ENCODE results near the gene MAFG.
A peak's percentile ranks its signal among the peaks of the same experiment; 100 is the strongest.

MAFG gene

DNA sequence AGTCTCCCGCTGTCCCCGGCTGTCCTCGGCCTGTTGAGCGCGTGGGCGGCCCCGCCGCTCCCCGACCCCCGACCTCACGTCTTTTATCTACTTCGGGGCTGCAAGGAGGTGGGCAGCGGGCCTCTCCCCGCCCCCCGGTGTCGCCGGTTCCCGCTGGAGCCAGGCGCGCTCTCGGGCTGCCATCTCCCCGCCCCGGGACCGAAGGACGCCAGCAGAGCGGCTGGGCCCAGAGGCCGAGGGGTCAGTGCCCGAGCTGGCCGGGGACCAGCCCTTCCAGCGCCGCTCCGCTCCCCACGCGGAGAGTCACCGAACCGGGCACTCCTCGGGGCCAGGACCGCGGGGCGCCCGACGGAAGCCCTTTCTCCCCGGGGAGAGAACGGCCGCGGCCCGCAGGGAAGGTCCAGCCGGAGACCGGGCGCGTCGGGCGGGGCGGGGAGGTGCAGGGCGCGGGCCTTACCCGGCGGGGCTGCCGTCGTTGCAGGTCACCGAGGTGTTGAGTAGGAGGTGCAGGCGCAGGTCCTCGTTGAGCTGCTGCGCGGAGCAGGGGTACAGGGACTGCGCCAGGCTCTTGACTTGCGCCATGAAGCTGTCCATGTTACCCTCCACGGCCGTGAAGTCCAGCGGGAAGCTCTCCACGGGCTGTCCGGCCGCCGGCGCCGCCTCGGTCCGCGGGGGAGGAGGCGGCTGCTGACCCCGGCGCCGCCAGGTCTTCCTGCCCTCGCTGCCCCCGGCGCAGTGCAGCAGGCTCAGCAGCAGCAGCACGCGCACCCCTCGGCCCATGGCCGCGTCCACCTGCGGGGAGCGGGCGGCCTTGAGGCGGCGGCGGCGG is 32.8 kb upstream of the MAFG start:
- Histone ChIP-seq H3K27ac (ENCODE audit: extremely low read depth, low read depth, low read length) (peak overlapping the region; percentile 31; the same call in 1 of the 2 replicates), H3K4me3 (ENCODE audit: low read depth, low read length) (peak overlapping the region; percentile 19), H3K36me3 (ENCODE audit: control insufficient read depth in 2 of 2, insufficient read depth in 1 of 2, low read length in 2 of 2) (no peaks in the 10 kb centered on the region), H3K9me3 (ENCODE audit: control insufficient read depth, insufficient read depth, low read depth, low read length) (no peaks in the 10 kb centered on the region), H3K4me1 (ENCODE audit: control insufficient read depth, insufficient read depth, low read length) (peaks cover 4% of the 10 kb centered on the region; the same call in 1 of the 2 replicates)
- ChIA-PET POLR2A (interaction anchor here (0.6 to 2.3 kb wide), 11 partner anchors 17 to 146 kb away, joined by 3 to 16 read pairs (median 4); partner anchors contain the start of genes ASPSCR1, CENPX, DCXR and FASN), CTCF (interaction anchor here (0.6 to 3.0 kb wide), 35 partner anchors 8 to 478 kb away, joined by 3 to 105 read pairs (median 6); partner anchors contain the start of genes ASPSCR1, CENPX, DCXR and LRRC45)
- no peak for TF ChIP-seq ZNF10 (tag by site-specific recombination; IDR thresholded peaks at IDR 0.05)
- TF ChIP-seq ZBTB20 (tag by site-specific recombination; IDR thresholded peaks at IDR 0.05), result no peak
- no peak for TF ChIP-seq ZNF600 (tag by site-specific recombination; IDR thresholded peaks at IDR 0.05)
- no peak for TF ChIP-seq KLF16 (tag by site-specific recombination; IDR thresholded peaks at IDR 0.05)
- TF ChIP-seq GLIS1 (tag by site-specific recombination; IDR thresholded peaks at IDR 0.05), result peak; percentile 63; the same call in 1 of the 2 replicates
- no peak for TF ChIP-seq ZNF140 (tag by site-specific recombination; IDR thresholded peaks at IDR 0.05)
- no peak for TF ChIP-seq GLI2 (tag by site-specific recombination; IDR thresholded peaks at IDR 0.05; ENCODE audit: borderline replicate concordance, low read depth)
- no peak for TF ChIP-seq ZNF157 (tag by site-specific recombination; IDR thresholded peaks at IDR 0.05)
- TF ChIP-seq ZNF558 (tag by site-specific recombination; IDR thresholded peaks at IDR 0.05), result no peak
- no peak for TF ChIP-seq ZNF658 (tag by site-specific recombination; IDR thresholded peaks at IDR 0.05)
- no peak for TF ChIP-seq ZNF776 (tag by site-specific recombination; IDR thresholded peaks at IDR 0.05; ENCODE audit: borderline replicate concordance)
- TF ChIP-seq ZNF266 (tag by site-specific recombination; IDR thresholded peaks at IDR 0.05; ENCODE audit: low read depth), result no peak
- no peak for TF ChIP-seq ZNF555 (tag by site-specific recombination; conservative IDR thresholded peaks at IDR 0.05)
- no peak for TF ChIP-seq ZBTB49 (tag by site-specific recombination; IDR thresholded peaks at IDR 0.05; ENCODE audit: low read depth)
- TF ChIP-seq SCRT2 (tag by site-specific recombination; IDR thresholded peaks at IDR 0.05), result no peak
- no peak for TF ChIP-seq ZNF155 (tag by site-specific recombination; IDR thresholded peaks at IDR 0.05)
- no peak for TF ChIP-seq CTCF (tag by site-specific recombination; IDR thresholded peaks at IDR 0.05)
- no peak for TF ChIP-seq ZNF114 (tag by site-specific recombination; IDR thresholded peaks at IDR 0.05)
- 0 out of 2 replicates have a peak, but pooled peaks have one; percentile 22 for TF ChIP-seq ZBTB8A (tag by site-specific recombination; IDR thresholded peaks at IDR 0.05)
- no peak for TF ChIP-seq ZNF530 (tag by site-specific recombination; IDR thresholded peaks at IDR 0.05; ENCODE audit: low read depth)
- TF ChIP-seq ZNF48 (tag by site-specific recombination; IDR thresholded peaks at IDR 0.05), result no peak
- peak; percentile 59 for TF ChIP-seq EGR2 (tag by site-specific recombination; IDR thresholded peaks at IDR 0.05; ENCODE audit: low read depth)
- TF ChIP-seq ZNF366 (tag by site-specific recombination; conservative IDR thresholded peaks at IDR 0.05), result no peak
- TF ChIP-seq KLF1 (tag by site-specific recombination; IDR thresholded peaks at IDR 0.05), result peak; percentile 73
- peak; percentile 70 for TF ChIP-seq GLIS2 (tag by site-specific recombination; IDR thresholded peaks at IDR 0.05)
- no peak for TF ChIP-seq ZNF112 (tag by site-specific recombination; IDR thresholded peaks at IDR 0.05)
- no peak for TF ChIP-seq MZF1 (tag by site-specific recombination; IDR thresholded peaks at IDR 0.05; ENCODE audit: borderline replicate concordance)
- TF ChIP-seq, protein P1, sequence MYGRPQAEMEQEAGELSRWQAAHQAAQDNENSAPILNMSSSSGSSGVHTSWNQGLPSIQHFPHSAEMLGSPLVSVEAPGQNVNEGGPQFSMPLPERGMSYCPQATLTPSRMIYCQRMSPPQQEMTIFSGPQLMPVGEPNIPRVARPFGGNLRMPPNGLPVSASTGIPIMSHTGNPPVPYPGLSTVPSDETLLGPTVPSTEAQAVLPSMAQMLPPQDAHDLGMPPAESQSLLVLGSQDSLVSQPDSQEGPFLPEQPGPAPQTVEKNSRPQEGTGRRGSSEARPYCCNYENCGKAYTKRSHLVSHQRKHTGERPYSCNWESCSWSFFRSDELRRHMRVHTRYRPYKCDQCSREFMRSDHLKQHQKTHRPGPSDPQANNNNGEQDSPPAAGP (tag by site-specific recombination; IDR thresholded peaks at IDR 0.05), result peak; percentile 40; the same call in 1 of the 2 replicates
- no peak for TF ChIP-seq ZNF561 (tag by site-specific recombination; IDR thresholded peaks at IDR 0.05; ENCODE audit: borderline replicate concordance)
- TF ChIP-seq ZNF624 (tag by site-specific recombination; IDR thresholded peaks at IDR 0.05), result no peak
- no peak for TF ChIP-seq ZNF121 (tag by site-specific recombination; IDR thresholded peaks at IDR 0.05)
- TF ChIP-seq, protein P2, sequence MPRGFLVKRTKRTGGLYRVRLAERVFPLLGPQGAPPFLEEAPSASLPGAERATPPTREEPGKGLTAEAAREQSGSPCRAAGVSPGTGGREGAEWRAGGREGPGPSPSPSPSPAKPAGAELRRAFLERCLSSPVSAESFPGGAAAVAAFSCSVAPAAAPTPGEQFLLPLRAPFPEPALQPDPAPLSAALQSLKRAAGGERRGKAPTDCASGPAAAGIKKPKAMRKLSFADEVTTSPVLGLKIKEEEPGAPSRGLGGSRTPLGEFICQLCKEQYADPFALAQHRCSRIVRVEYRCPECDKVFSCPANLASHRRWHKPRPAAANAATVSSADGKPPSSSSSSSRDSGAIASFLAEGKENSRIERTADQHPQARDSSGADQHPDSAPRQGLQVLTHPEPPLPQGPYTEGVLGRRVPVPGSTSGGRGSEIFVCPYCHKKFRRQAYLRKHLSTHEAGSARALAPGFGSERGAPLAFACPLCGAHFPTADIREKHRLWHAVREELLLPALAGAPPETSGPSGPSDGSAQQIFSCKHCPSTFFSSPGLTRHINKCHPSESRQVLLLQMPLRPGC (tag by site-specific recombination; IDR thresholded peaks at IDR 0.05), result no peak
- no peak for TF ChIP-seq ZNF202 (tag by site-specific recombination; IDR thresholded peaks at IDR 0.05; ENCODE audit: borderline replicate concordance)
